OCI-LY7 (cell line): ENCODE results near the gene EGLN3. TPM values are rescaled to one million over a fixed set of nuclear protein-coding genes. Genes with fewer than 3 reads are reported as not detected.

Experiments used
- Bru-seq: library from RNA; stranded (reverse); fragments of 400-500 nt; gene quantifications from one replicate; lab custom pipeline; 2021; lab: Mats Ljungman, UMichigan
- BruChase-seq, 2 experiments: library from RNA; stranded (reverse); fragments of 400-500 nt; gene quantifications; one replicate each; lab custom pipeline; 2021; lab: Mats Ljungman, UMichigan
- BruUV-seq: library from RNA; stranded (reverse); fragments of 400-500 nt; replicated peaks from 2 replicates; lab custom pipeline; 2021; lab: Mats Ljungman, UMichigan
- CTCF ChIA-PET: fragments of 300-600 bp; sonication (Branson Sonifier 250); formaldehyde crosslinking; loops from one replicate; lab custom pipeline; 2022; ENCODE audit warnings: antibody characterized with exemption; ENCODE audit not compliant: unreplicated experiment; lab: Charles Lee
- POLR2A ChIA-PET: fragments of 300-600 bp; sonication (Branson Sonifier 250); formaldehyde crosslinking; loops from one replicate; lab custom pipeline; 2022; ENCODE audit warnings: antibody characterized with exemption; lab: Charles Lee
- DNase-seq: peaks from one replicate; pipeline ENCODE4 v3.0.0-alpha.2; 2015; ENCODE audit warnings: low spot score
- H2AFZ ChIP-seq: fragments of 200-600 bp; sonication (generic), shearing (Covaris generic); 2 replicates; pipeline ENCODE4 v1.6.1; 2014; ENCODE audit warnings: mild to moderate bottlenecking, antibody characterized with exemption, low read length, moderate library complexity
- H3K27ac ChIP-seq: fragments of 200-600 bp; sonication (generic); 2 replicates; pipeline ENCODE4 v1.5.1; 2014; ENCODE audit warnings: mixed run types, low read depth, mild to moderate bottlenecking, moderate library complexity, low read length, inconsistent platforms; ENCODE audit not compliant: poor library complexity, severe bottlenecking
- H3K36me3 ChIP-seq: fragments of 200-600 bp; sonication (generic); 2 replicates; pipeline ENCODE4 v1.6.1; 2014; ENCODE audit warnings: mild to moderate bottlenecking, antibody characterized with exemption, low read length, moderate library complexity, mixed read lengths; ENCODE audit not compliant: insufficient read depth
- H3K4me1 ChIP-seq: fragments of 200-600 bp; sonication (generic); 2 replicates; pipeline ENCODE4 v1.5.1; 2014; ENCODE audit warnings: mild to moderate bottlenecking, low read length; ENCODE audit not compliant: insufficient read depth, poor library complexity, severe bottlenecking
- H3K4me2 ChIP-seq: fragments of 200-600 bp; sonication (generic); 2 replicates; pipeline ENCODE4 v1.6.1; 2014; ENCODE audit warnings: mild to moderate bottlenecking, low read length
- H3K4me3 ChIP-seq: fragments of 200-600 bp; sonication (generic); 2 replicates; pipeline ENCODE4 v1.5.1; 2014; ENCODE audit warnings: mild to moderate bottlenecking, low read depth, low read length; ENCODE audit not compliant: poor library complexity, severe bottlenecking
- H3K79me2 ChIP-seq: fragments of 200-600 bp; sonication (generic); 2 replicates; pipeline ENCODE4 v1.6.1; 2016; ENCODE audit warnings: low read depth, mild to moderate bottlenecking, low read length, moderate library complexity, mixed read lengths; ENCODE audit not compliant: insufficient read depth
- H3K9me2 ChIP-seq: fragments of 200-600 bp; sonication (generic); 2 replicates; pipeline ENCODE4 v1.6.1; 2016; ENCODE audit warnings: mild to moderate bottlenecking, low read length, mixed read lengths; ENCODE audit not compliant: insufficient read depth
- H3K9me3 ChIP-seq: fragments of 200-600 bp; sonication (generic); 2 replicates; pipeline ENCODE4 v1.6.1; 2014; ENCODE audit warnings: mild to moderate bottlenecking, mixed run types, low read length, mixed read lengths
- H4K20me1 ChIP-seq: fragments of 200-600 bp; sonication (generic); 2 replicates; pipeline ENCODE4 v1.6.1; 2014; ENCODE audit warnings: mild to moderate bottlenecking, antibody characterized with exemption, low read length, moderate library complexity, mixed read lengths; ENCODE audit not compliant: insufficient read depth
- CTCF ChIP-seq: fragments of 200-600 bp; sonication (generic); conservative IDR thresholded peaks from 2 replicates; pipeline ENCODE4 v1.5.1; 2014; ENCODE audit warnings: mild to moderate bottlenecking, antibody characterized with exemption, low read length, moderate library complexity, mixed read lengths
- EZH2phosphoT487 ChIP-seq: fragments of 200-600 bp; sonication (generic); IDR thresholded peaks from 2 replicates; pipeline ENCODE4 v1.6.1; 2018; ENCODE audit warnings: low read depth, borderline replicate concordance, mild to moderate bottlenecking, mixed run types, antibody characterized with exemption, low read length, moderate library complexity, mixed read lengths
- intact Hi-C: fragments of 100-400 bp; cut with micrococcal nuclease; formaldehyde crosslinking; loops from one replicate; pipeline ENCODE4 v1.10.0; 2022; ENCODE audit not compliant: unreplicated experiment
- long read RNA-seq: library from polyadenylated mRNA; stranded (forward); transcript quantifications from one replicate; pipeline ENCODE4 v2.0.0, GENCODE V29; 2022
- total RNA-seq, 2 experiments: library from RNA; depleted of rRNA in 1 of 2; stranded (reverse); fragments of >200 nt in 1 of 2; shearing (Covaris generic) in 1 of 2; gene quantifications; 2 replicates each; pipeline ENCODE4 v1.2.3, GENCODE V29; 2014 to 2022

The EGLN3 gene
- not detected in 2 replicates for total RNA-seq (2014; rRNA removed; shearing (Covaris generic))
- not detected in 2 replicates for total RNA-seq (2022)
- Bru-seq, nascent RNA = percentile 10 among the genes with signal in this experiment
- percentile 13 among the genes with signal in this experiment for BruChase-seq, experiment 1, labeled RNA remaining after a 6-hour chase
- percentile 12 among the genes with signal in this experiment for BruChase-seq, experiment 2, labeled RNA remaining after a 2-hour chase
- long read RNA-seq, partial matches to known transcripts = 0 of 1 reads
- long read RNA-seq, other reads (novel, unspliced or antisense) = 1 of 1 reads

GRCh38 chr14:33950320-33951182 lies at the start of gene EGLN3:
EGLN3 (minus strand) TSS chr14:33951074; CDS start chr14:33950752, 322 bp downstream.
- Histone ChIP-seq H3K9me3 (no peaks in the 10 kb centered on the region), H3K4me1 (no peaks in the 10 kb centered on the region), H3K79me2 (no peaks in the 10 kb centered on the region), H3K36me3 (no peaks in the 10 kb centered on the region), H3K4me3 (no peak within 1 kb of the TSS), H2AFZ (no peak within 1 kb of the TSS), H3K27ac (no peak within 1 kb of the TSS), H3K4me2 (no peak within 1 kb of the TSS), H4K20me1 (no peaks in the 10 kb centered on the region), H3K9me2 (no peaks in the 10 kb centered on the region)
- intact Hi-C loops = no loop called here
- ChIA-PET CTCF (no interaction called here), POLR2A (no interaction called here)
- DNase-seq = no peak
- BruUV-seq = no TSS peak
- TF ChIP-seq CTCF (no peak), EZH2phosphoT487 (no peak)

GRCh38 chr14:34000396-34000795 lies 49.5 kb upstream of the EGLN3 start:
- POLR2A ChIA-PET = no interaction called here
- Histone ChIP-seq H3K4me1 (no peaks in the 10 kb centered on the region), H3K9me2 (no peaks in the 10 kb centered on the region), H3K79me2 (no peaks in the 10 kb centered on the region), H2AFZ (no peak overlapping the region), H3K9me3 (no peaks in the 10 kb centered on the region), H3K27ac (no peak overlapping the region), H3K36me3 (no peaks in the 10 kb centered on the region), H3K4me2 (no peak overlapping the region), H4K20me1 (no peaks in the 10 kb centered on the region), H3K4me3 (no peak overlapping the region)
- no TSS peak for BruUV-seq
- CTCF ChIA-PET = no interaction called here
- no peak for TF ChIP-seq EZH2phosphoT487
- no peak for TF ChIP-seq CTCF
- intact Hi-C loops = no loop called here
- no peak for DNase-seq
